Activated T-helper 1 cell treated with anti-CD3 and anti-CD28 coated beads, Interleukin-12 subunit alpha, Interleukin-12 subunit beta, Interleukin-2, Interleukin-4 antibody, amounts not matched to agents 30 ng/mL and 10 ng/mL and 1 ng/mL, durations not matched to agents 14 hours and 24 hours and 36 hours (primary cell): ENCODE data around the gene MBNL2. TPM values are rescaled to one million over a fixed set of nuclear protein-coding genes. Genes with fewer than 3 reads are reported as not detected.

ENCODE experiments used
- DNase-seq: peaks from one replicate; pipeline ENCODE4 v3.0.0; 2021; ENCODE audit warnings: low spot score
- H3K27ac Mint-ChIP-seq: one replicate; pipeline ENCODE4 v1.8.0; 2021; ENCODE audit warnings: mild to moderate bottlenecking, mixed read lengths
- H3K27me3 Mint-ChIP-seq: one replicate; pipeline ENCODE4 v1.8.0; 2022; ENCODE audit warnings: mild to moderate bottlenecking, moderate library complexity, mixed read lengths; ENCODE audit not compliant: insufficient read depth
- H3K36me3 Mint-ChIP-seq: one replicate; pipeline ENCODE4 v1.8.0; 2021; ENCODE audit warnings: low read depth, mixed read lengths
- H3K4me1 Mint-ChIP-seq: one replicate; pipeline ENCODE4 v1.8.0; 2021; ENCODE audit warnings: low read depth, mixed read lengths
- H3K4me3 Mint-ChIP-seq: one replicate; pipeline ENCODE4 v1.8.0; 2021; ENCODE audit warnings: mild to moderate bottlenecking, moderate library complexity, mixed read lengths
- H3K9me3 Mint-ChIP-seq: one replicate; pipeline ENCODE4 v1.8.0; 2021; ENCODE audit warnings: mixed read lengths
- intact Hi-C: fragments of 100-400 bp; cut with micrococcal nuclease; formaldehyde crosslinking; loops from one replicate; pipeline ENCODE4 v1.15.1; 2024
- total RNA-seq: library from RNA; stranded (reverse); gene quantifications from 2 replicates; pipeline ENCODE4 v1.2.3, GENCODE V29; 2022

MBNL2 gene
- total RNA-seq, 1 donor from 2014 or later = 20.7 TPM

DNA sequence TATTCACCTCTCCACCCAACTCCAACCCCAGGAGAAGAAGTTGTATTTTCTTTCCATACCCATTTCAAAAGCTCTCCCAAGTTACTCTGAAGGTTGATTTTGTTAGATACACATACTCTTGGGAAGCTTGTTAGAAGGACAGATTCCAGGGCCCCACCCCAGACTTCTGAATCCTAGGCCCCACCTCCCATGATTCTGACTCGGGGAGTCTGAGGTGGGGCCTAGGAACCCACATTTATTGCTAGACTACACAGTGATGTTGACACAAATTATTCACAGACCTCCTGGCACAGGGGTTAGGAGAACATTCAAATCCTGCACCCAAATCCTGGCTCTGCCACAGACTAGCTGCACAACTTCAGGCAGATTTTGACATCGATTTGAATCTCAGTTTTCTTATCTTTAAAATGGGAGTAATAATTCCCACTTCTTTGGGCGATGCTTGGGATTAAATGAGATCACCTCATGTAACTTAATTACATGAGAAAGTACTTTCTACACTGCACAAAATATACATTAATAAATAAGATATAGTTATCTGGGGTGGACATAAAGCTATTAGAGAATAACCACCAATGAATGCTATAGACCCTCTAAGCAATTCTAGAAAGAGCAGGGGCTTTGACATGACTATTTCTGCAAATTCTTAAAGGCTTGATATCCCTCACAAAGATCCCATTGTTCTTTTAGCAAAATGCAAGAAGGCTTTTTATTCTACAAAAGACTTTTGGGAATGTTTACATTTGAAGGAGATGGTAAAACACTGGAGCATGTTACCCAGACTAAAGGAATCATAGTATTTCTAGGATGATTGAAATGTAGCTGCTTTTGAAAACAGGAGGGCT, 18.0 kb downstream of the MBNL2 start:
- Mint-ChIP-seq H3K4me1 (peaks cover 25% of the 10 kb centered on the region), H3K27ac (no peak overlapping the region)
- intact Hi-C loops = no loop called here

DNA sequence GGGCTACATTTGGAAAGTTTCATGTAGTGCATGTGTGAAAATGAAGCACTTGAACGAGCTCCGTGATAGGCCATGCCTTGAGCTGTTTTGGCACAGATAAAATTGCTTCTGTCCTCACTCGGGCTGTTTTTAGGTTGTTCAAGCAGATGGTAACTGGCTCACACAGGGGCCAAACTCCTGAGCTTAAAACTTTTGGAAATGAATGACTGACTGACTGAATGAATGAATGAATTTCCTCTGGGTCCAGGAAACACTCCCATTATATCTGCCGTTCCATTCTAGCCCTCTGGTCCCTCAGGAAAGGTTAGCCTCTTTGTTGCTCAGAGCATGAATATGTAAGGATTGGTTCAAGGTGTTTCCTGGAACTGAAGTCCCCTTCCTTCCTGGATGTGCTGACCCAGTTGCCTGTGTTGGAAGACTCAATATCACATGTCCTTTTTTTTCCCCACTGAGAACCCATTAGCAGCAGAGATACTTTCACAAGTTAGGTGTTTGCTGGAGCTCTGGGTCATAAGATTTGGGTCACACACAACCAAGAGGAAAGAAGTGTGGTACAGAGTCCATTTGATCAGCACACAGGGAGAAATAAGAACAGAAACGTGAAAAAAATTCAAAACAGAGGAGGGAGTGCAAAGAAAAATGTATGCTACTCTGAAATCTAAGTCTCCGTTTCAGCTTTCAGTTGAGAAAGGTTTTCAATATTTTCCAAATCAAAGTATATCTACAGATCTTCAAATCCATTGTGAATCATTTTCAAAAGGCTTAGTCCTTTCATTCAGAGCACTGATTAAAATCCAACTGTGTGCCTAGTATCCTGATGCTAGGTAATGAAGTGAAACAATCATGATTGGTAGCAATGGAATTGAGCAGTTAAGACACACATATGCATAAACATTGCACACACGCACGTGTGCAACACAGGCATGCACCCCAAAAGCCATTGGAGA, 18.9 kb downstream of the MBNL2 start:
- no peaks in the 10 kb centered on the region for H3K9me3 Mint-ChIP-seq
- H3K27ac Mint-ChIP-seq = no peak overlapping the region
- intact Hi-C loops = no loop called here
- no peaks in the 10 kb centered on the region for H3K27me3 Mint-ChIP-seq
- peaks cover 7% of the 10 kb centered on the region for H3K36me3 Mint-ChIP-seq
- H3K4me1 Mint-ChIP-seq = peaks cover 25% of the 10 kb centered on the region
- H3K4me3 Mint-ChIP-seq = no peak overlapping the region
- DNase-seq = no peak

More for the DNA sequence above, 18.0 kb downstream of the MBNL2 start:
- H3K36me3 Mint-ChIP-seq = peaks cover 7% of the 10 kb centered on the region
- no peak for DNase-seq
- no peak overlapping the region for H3K4me3 Mint-ChIP-seq
- H3K27me3 Mint-ChIP-seq = no peaks in the 10 kb centered on the region
- H3K9me3 Mint-ChIP-seq = no peaks in the 10 kb centered on the region

DNA sequence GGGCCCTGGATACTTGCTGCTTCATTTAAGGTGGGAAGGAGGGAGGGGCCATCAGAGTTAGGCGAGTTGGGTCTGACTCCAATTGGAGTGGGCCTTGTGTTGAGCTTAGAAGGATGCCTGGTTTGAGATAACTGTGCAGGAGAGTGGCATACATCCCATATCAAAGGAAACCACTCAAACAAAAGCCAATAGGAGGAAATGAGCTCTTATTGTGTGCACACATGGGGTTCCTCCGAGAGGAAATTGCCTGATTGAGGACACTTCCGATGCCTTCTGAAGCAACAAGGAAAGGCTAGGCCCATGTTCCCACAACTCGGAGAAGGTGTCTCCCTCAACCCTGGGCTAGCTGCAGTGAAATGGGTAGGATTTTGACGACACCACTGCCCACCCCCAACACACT, 19.6 kb downstream of the MBNL2 start:
- Mint-ChIP-seq H3K27ac (no peak overlapping the region), H3K9me3 (no peaks in the 10 kb centered on the region)

DNA sequence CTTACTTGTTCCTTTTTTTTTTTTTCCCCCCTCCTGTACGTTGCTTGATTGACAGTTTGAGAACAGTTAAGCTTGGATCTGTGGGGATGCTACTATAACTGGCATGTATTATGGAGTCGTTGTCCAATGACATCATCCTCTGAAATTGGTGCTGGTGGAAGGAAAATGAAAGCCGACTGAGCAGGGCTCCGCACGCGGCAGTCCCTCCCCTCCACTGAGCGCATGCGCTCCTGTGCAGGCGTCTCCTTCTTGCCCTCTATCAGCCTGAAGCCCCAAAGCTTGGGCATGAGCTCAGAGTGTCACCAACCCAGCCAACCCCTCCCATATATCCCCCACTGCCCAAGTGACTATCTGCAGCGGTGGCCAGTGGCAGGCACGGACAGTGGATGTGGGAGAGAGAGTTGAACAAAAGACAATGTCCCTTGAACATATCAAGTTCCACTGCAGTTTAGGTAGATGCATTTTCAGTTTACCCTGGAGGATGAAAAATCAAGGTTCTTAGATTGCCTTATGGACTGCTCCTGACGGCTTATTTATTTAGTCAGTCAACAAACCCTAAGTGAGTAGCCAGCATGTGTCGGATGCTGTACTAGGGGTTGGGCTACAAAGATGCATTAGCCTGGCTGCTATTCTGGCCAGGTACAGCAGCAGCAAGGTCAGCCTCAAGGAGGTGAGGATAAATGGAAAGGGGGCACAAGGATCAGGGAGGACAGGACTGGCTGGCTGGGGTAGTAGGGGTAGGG, 20.8 kb downstream of the MBNL2 start:
- no peak overlapping the region for H3K4me3 Mint-ChIP-seq
- H3K27ac Mint-ChIP-seq = no peak overlapping the region
- DNase-seq = no peak
- H3K36me3 Mint-ChIP-seq = peaks cover 3% of the 10 kb centered on the region
- no peaks in the 10 kb centered on the region for H3K27me3 Mint-ChIP-seq
- intact Hi-C loops = no loop called here
- peaks cover 20% of the 10 kb centered on the region for H3K4me1 Mint-ChIP-seq
- H3K9me3 Mint-ChIP-seq = no peaks in the 10 kb centered on the region

More for the DNA sequence above, 19.6 kb downstream of the MBNL2 start:
- Mint-ChIP-seq H3K27me3 (no peaks in the 10 kb centered on the region), H3K36me3 (peaks cover 7% of the 10 kb centered on the region), H3K4me3 (no peak overlapping the region), H3K4me1 (peaks cover 25% of the 10 kb centered on the region)
- DNase-seq = no peak
- intact Hi-C loops = no loop called here

DNA sequence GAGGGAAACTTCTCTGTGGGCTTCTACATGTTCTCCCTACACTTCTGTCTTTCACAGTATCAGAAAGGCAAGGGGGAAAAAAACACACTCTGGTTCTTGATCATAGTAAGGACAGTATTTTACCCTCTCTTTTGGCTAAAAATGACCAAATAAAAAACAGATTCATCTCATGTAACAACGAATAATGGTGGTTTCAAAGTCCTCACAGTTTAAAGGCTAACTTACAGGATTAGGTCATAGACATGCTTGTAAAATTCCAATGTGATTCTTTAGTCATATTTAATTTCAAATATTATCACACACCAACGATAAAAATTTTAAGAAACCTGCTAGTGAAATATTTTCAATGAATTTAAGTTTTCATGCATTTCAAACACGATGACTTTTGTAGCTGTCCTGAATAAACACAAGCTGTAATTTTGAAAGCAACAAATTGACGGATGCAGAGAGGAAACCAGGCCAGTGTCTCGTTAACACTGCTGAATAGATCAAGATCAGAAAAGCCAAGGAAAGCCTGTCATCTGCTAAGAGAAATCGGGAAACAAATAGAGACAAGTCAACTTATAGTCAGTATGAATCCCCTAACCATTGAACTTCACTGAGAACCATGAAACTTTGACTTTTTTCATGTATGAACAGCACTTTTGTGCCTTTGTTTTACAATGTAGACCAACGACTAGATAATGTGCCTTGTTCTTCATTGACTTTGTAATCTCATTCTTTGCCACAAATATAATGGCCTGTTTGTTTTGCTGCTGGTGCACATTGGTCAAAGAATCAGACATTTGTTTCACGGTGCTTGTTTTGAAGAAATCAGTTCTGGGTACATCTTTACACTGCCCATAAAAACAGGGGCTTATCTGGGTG, 22.0 kb downstream of the MBNL2 start:
- Mint-ChIP-seq H3K4me3 (no peak overlapping the region), H3K27me3 (no peaks in the 10 kb centered on the region), H3K9me3 (no peaks in the 10 kb centered on the region), H3K27ac (no peak overlapping the region), H3K4me1 (peaks cover 8% of the 10 kb centered on the region), H3K36me3 (no peaks in the 10 kb centered on the region)
- intact Hi-C loops = no loop called here
- DNase-seq = no peak

DNA sequence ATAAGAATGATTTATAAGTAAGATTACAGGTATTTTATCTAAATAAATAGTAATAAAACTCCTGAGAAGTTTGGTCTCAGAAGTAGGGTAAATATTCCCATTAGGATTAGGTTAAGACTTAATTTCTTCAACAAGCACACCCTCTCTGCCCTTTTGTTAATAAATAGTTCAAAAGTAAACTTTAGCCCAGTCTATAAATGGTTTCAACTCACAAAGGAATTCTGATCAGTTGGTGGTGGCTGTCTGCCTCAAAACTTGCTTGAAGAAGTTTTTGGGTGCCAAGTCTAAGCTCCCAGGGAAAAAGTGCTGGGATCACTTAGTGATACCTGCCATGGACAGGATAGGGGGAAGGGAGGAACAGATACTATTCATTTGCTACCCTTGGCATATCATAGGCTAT, 22.9 kb downstream of the MBNL2 start:
- H3K36me3 Mint-ChIP-seq = no peaks in the 10 kb centered on the region
- DNase-seq = no peak
- H3K4me1 Mint-ChIP-seq = peaks cover 4% of the 10 kb centered on the region
- intact Hi-C loops = no loop called here
- no peak overlapping the region for H3K4me3 Mint-ChIP-seq
- no peaks in the 10 kb centered on the region for H3K9me3 Mint-ChIP-seq
- no peaks in the 10 kb centered on the region for H3K27me3 Mint-ChIP-seq
- no peak overlapping the region for H3K27ac Mint-ChIP-seq

DNA sequence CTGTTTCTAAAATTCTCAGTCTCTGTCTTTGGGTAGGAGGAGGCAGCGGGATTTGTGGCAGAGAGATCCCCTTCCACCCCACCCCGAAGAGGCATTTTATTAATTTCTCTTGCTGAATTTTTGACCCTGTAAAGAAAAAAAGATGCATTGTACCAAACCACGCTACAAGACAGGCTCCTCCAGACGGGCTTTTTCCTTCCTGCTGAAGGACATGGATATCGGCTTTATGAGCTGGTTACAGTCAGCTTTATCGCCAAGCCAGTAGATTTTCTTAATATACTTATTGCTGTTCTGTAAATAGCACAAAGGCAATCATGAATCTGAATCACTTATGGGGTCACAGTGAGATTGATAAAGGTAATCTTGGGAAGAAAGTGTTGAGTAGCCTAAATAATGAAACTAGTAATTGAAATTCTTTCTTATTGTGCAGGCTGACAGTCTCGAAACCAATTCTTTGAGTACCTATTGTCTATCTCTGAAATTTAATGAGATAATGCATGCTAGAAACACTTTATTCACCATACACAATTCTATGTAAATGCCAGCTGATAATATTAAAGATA, 24.5 kb downstream of the MBNL2 start:
- intact Hi-C loops = no loop called here
- Mint-ChIP-seq H3K9me3 (no peaks in the 10 kb centered on the region), H3K4me3 (no peak overlapping the region), H3K4me1 (peaks cover 4% of the 10 kb centered on the region), H3K27ac (no peak overlapping the region), H3K27me3 (no peaks in the 10 kb centered on the region), H3K36me3 (no peaks in the 10 kb centered on the region)
- no peak for DNase-seq

DNA sequence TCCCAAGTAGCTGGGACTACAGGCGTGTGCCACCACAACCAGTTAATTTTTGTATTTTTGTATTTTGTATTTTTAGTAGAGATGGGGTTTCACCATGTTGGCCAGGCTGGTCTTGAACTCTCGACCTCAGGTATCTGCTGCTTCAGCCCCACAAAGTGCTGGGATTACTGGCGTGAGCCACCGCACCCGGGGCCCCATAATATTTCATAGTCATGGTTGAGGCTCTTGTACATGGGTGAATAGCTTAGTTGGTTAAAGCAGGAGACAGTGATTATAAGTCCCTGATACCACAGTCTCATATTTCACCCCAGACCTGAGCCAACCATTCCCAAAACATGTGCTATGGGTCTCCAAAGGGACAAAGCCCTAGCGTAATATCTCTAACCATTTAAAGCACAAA, 26.1 kb downstream of the MBNL2 start:
- no peaks in the 10 kb centered on the region for H3K36me3 Mint-ChIP-seq
- peaks cover 1% of the 10 kb centered on the region for H3K4me1 Mint-ChIP-seq
- no peaks in the 10 kb centered on the region for H3K27me3 Mint-ChIP-seq

DNA sequence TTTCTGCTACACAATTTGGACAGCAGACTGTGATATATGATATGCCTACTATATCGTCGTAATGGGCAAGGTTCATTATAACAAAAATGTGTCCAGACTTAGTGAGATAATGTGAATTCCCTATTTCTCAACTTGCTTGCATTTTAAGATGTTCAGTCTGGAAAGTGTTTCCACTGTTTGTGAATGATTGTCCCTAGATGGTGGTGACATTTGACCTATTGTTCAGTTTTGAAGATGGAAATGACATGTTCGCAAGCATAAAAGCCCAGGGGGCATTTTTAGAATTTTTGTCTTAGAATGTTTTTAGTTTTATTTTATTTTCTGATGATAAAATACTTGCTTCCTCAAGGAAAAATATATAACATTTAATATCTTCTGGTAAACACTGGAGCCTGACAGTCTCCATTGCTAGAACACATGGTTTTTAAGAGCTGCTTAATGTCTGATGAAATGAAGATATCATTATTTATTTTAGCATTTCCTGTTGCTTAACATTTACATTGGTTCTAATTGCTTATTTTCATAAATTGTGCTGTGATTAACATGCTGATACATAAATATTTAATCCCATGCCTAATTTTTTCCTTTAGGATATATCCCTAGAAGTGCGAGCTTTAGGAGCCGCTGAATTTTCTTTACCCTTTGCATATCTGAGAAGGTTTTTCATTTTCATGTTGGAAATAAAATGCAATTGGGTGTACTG, 27.1 kb downstream of the MBNL2 start:
- Mint-ChIP-seq H3K9me3 (no peaks in the 10 kb centered on the region), H3K27me3 (no peaks in the 10 kb centered on the region), H3K4me3 (no peak overlapping the region), H3K36me3 (no peaks in the 10 kb centered on the region), H3K27ac (no peak overlapping the region), H3K4me1 (no peaks in the 10 kb centered on the region)
- no peak for DNase-seq
- intact Hi-C loops = no loop called here

More for the DNA sequence above, 26.1 kb downstream of the MBNL2 start:
- Mint-ChIP-seq H3K27ac (no peak overlapping the region), H3K4me3 (no peak overlapping the region), H3K9me3 (no peaks in the 10 kb centered on the region)
- intact Hi-C loops = no loop called here
- no peak for DNase-seq

DNA sequence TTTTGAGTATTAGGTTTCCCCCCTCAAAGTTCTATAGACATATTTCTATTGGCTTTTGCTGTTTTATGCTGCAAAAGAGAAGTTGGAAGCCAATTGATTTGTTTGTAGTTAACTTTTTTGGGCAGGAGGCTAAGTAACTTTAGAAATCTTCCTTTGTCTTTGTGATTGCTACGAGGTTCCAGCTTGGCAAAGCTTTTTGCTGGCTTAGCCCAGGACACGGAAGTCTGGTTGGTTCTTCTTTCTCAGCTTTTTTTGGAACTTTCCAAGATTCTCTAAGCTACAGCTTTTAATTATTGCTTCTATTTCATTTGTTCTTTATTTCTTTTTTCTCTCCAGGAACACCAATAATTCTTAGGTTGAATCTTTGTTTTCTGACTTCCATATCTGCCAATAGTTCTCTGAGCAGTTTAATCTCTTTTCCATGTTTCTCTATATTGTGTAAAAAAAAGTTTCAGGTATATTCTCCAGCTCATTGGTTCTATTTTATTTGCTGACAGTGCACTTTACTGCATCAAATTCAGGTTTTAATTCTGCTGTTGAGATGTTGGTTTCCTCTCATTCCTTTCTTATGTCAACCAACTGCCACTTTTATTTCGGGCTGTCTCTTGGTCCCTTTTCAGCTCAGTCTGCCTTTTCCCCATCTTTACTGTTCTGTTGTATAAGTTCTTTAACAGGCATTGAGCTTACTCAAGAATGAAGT, 27.8 kb downstream of the MBNL2 start:
- H3K27ac Mint-ChIP-seq = no peak overlapping the region
- H3K4me3 Mint-ChIP-seq = no peak overlapping the region
- DNase-seq = no peak
- H3K36me3 Mint-ChIP-seq = no peaks in the 10 kb centered on the region
- H3K4me1 Mint-ChIP-seq = peaks cover 5% of the 10 kb centered on the region
- no peaks in the 10 kb centered on the region for H3K9me3 Mint-ChIP-seq
- intact Hi-C loops = no loop called here
- H3K27me3 Mint-ChIP-seq = no peaks in the 10 kb centered on the region

DNA sequence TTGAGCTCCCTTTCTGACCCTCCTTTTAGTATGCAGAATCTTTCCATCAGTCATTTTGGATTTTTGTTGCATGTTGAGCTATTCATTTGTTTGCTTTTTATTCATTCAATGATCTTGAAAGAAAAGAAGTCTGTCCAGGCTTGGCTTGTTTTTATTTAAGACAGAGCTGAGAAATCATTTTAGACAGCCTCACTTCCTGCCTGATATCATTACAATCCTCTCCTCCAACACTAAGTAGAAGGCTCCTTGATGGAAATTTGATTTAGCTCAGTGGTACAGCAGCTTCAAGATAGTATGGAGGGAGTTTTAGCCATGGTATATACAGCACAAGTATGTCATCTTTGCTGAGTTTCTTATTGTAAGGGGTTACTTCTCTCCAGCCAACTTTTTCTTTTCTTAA, 28.4 kb downstream of the MBNL2 start:
- H3K36me3 Mint-ChIP-seq = peaks cover 1% of the 10 kb centered on the region
- peaks cover 2% of the 10 kb centered on the region for H3K9me3 Mint-ChIP-seq
- H3K27me3 Mint-ChIP-seq = no peaks in the 10 kb centered on the region
- peaks cover 11% of the 10 kb centered on the region for H3K4me1 Mint-ChIP-seq
- H3K4me3 Mint-ChIP-seq = no peak overlapping the region
- no peak for DNase-seq
- intact Hi-C loops = no loop called here
- no peak overlapping the region for H3K27ac Mint-ChIP-seq
